ENCODE measurements around the gene EPHB1.

The EPHB1 gene

GRCh38 chr3:134849561-134849960 lies 54.5 kb downstream of the EPHB1 start:
- no peak for DNase-seq (ENCODE audit: low read depth in 2 of 2)

- no peak for DNase-seq (ENCODE audit: low read depth in 2 of 2)
These were observed 55.7 kb downstream of the EPHB1 start for GRCh38 chr3:134850761-134851160.

GRCh38 chr3:134852132-134852531 lies 57.1 kb downstream of the EPHB1 start:
- DNase-seq (ENCODE audit: low read depth in 2 of 2) = no peak

GRCh38 chr3:134852893-134853351 lies 57.9 kb downstream of the EPHB1 start:
- DNase-seq (ENCODE audit: low read depth in 2 of 2) = no peak

GRCh38 chr3:134854254-134854653 lies 59.2 kb downstream of the EPHB1 start:
- DNase-seq (ENCODE audit: low read depth in 2 of 2) = no peak

GRCh38 chr3:134857356-134857755 lies 62.3 kb downstream of the EPHB1 start:
- no peak for DNase-seq (ENCODE audit: low read depth in 2 of 2)

GRCh38 chr3:134857776-134858362 lies 62.8 kb downstream of the EPHB1 start:
- no peak for DNase-seq (ENCODE audit: low read depth in 2 of 2)

- DNase-seq (ENCODE audit: low read depth in 2 of 2) = no peak
These were observed 63.5 kb downstream of the EPHB1 start for GRCh38 chr3:134858441-134859035.

- no peak for DNase-seq (ENCODE audit: low read depth in 2 of 2)
These were observed 64.3 kb downstream of the EPHB1 start for GRCh38 chr3:134859341-134859740.

GRCh38 chr3:134860141-134860540 lies 65.1 kb downstream of the EPHB1 start:
- no peak for DNase-seq (ENCODE audit: low read depth in 2 of 2)

GRCh38 chr3:134863915-134864314 lies 68.9 kb downstream of the EPHB1 start:
- DNase-seq (ENCODE audit: low read depth in 2 of 2) = no peak

- no peak for DNase-seq (ENCODE audit: low read depth in 2 of 2)
These were observed 69.6 kb downstream of the EPHB1 start for GRCh38 chr3:134864636-134865035.

GRCh38 chr3:134867277-134867676 lies 72.2 kb downstream of the EPHB1 start:
- no peak for DNase-seq (ENCODE audit: low read depth in 2 of 2)

- no peak for DNase-seq (ENCODE audit: low read depth in 2 of 2)
These were observed 74.2 kb downstream of the EPHB1 start for GRCh38 chr3:134869153-134869726.

GRCh38 chr3:134871818-134872217 lies 76.8 kb downstream of the EPHB1 start:
- no peak for DNase-seq (ENCODE audit: low read depth in 2 of 2)

- DNase-seq (ENCODE audit: low read depth in 2 of 2) = no peak
These were observed 77.7 kb downstream of the EPHB1 start for GRCh38 chr3:134872440-134873388.

- DNase-seq (ENCODE audit: low read depth in 2 of 2) = no peak
These were observed 78.7 kb downstream of the EPHB1 start for GRCh38 chr3:134873789-134874188.

GRCh38 chr3:134874737-134875413 lies 79.8 kb downstream of the EPHB1 start:
- DNase-seq (ENCODE audit: low read depth in 2 of 2) = no peak

GRCh38 chr3:134876836-134877235 lies 81.8 kb downstream of the EPHB1 start:
- DNase-seq (ENCODE audit: low read depth in 2 of 2) = no peak

GRCh38 chr3:134877788-134878187 lies 82.7 kb downstream of the EPHB1 start:
- no peak for DNase-seq (ENCODE audit: low read depth in 2 of 2)

GRCh38 chr3:134879990-134880389 lies 84.9 kb downstream of the EPHB1 start:
- DNase-seq (ENCODE audit: low read depth in 2 of 2) = no peak

GRCh38 chr3:134880431-134880830 lies 85.4 kb downstream of the EPHB1 start:
- no peak for DNase-seq (ENCODE audit: low read depth in 2 of 2)

All from stimulated activated CD4-positive, alpha-beta T cell treated with anti-CD3 and anti-CD28 coated beads, Interleukin-1b, Interleukin-23, amount 100 ng/mL, for 4 hours (primary cell).